ENCODE measurements around the gene KMT2B. TPM values are rescaled to one million over a fixed set of nuclear protein-coding genes. Genes with fewer than 3 reads are reported as not detected.
A peak's percentile ranks its signal among the peaks of the same experiment; 100 is the strongest.
"Not testable (repeated sequence)": the region's sequence is repeated elsewhere in the genome, so short reads cannot be mapped to it uniquely, and the experiment has no call there.

KMT2B gene
- total RNA-seq, 8 experiments from 2014 or later: 6.1 to 28.4 (median 11.0) TPM

DNA sequence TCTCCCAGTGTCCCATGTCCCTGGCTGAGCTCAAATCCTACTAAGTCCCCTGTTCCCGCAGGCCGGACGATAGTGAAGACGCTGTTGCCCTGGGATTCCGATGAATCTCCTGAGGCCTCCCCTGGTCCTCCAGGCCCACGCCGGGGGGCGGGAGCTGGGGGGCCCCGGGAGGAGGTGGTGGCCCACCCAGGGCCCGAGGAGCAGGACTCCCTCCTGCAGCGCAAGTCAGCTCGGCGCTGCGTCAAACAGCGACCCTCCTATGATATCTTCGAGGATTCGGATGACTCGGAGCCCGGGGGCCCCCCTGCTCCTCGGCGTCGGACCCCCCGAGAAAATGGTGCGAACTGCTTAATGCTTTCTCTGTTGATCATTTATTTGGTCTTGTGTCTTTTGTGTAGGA lies 5.9 kb downstream of the KMT2B start:
- H3K27ac ChIP-seq: no peak overlapping the region
- no peak overlapping the region for H3K4me3 ChIP-seq
- ATAC-seq (replicated peaks in 6 of 8): no peak
- 88 to 100% (median 96%) methylated on average over 1 to 18 of the region's 24 CpGs; no CpG with 5 or more reads in 4 of the 10 experiments for WGBS, 10 experiments
- in situ Hi-C loops (cut with MboI; ENCODE audit: low pct_unique_long_range_greater_than_20kb in 2 of 9, low sequenced_read_pairs in 9 of 9, unreplicated experiment in 9 of 9): no loop called here
- H3K4me1 ChIP-seq (replicated peaks in 1 of 2): peaks cover 6 to 8% of the 10 kb centered on the region in 2 donors

DNA sequence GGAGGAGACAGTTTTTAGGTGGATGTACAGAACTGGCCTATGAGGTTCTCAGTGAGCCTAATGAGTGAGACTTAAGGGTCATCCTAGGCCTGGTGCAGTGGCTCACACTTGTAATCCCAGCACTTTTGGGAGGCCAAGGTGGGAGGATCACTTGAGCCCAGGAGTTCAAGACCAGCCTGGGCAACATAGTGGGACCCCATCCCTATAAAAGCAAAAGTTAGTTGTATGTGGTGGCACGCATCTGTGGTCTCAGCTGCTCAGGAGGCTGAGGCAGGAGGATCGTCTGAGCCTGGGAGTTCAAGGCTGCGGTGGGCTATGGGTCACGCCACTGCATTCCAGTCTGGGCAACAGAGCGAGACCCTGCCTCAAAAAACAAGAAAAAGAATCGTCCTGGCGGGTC lies 6.3 kb downstream of the KMT2B start:
- in situ Hi-C loops (cut with MboI; ENCODE audit: low pct_unique_long_range_greater_than_20kb in 2 of 9, low sequenced_read_pairs in 9 of 9, unreplicated experiment in 9 of 9); H3K27ac ChIP-seq; ATAC-seq (replicated peaks in 6 of 8); H3K4me3 ChIP-seq; H3K4me1 ChIP-seq (replicated peaks in 1 of 2): not testable (repeated sequence)
- WGBS, 10 experiments: 89 to 94% methylated on average over 3 to 5 of the region's 7 CpGs; no CpG with 5 or more reads in 8 of the 10 experiments

DNA sequence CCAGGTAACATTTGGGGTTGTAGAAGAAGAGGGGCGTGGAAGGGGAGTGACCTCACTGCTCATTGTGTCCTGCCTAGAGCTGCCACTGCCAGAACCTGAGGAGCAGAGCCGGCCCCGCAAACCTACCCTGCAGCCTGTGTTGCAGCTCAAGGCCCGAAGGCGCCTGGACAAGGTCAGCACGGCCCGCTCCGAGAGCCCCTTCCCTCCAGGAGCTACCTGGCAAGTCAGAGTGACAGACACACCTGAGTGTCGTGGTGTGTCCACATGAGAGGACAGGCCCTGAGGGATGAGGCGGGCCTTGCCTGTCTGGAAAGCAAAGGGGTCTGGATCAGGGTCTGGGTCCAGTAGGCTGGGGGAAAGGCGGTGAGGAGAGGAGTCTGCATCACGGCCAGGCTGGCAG lies 6.8 kb downstream of the KMT2B start:
- Histone ChIP-seq H3K27ac (no peak overlapping the region), H3K4me1 (replicated peaks in 1 of 2) (peaks cover 0 to 1% of the 10 kb centered on the region in 2 donors), H3K4me3 (no peak overlapping the region)
- ATAC-seq (replicated peaks in 6 of 8): no peak
- WGBS, 10 experiments: 80 to 100% (median 93%) methylated on average over 2 to 4 of the region's 12 CpGs; no CpG with 5 or more reads in 7 of the 10 experiments
- in situ Hi-C loops (cut with MboI; ENCODE audit: low pct_unique_long_range_greater_than_20kb in 2 of 9, low sequenced_read_pairs in 9 of 9, unreplicated experiment in 9 of 9): no loop called here

DNA sequence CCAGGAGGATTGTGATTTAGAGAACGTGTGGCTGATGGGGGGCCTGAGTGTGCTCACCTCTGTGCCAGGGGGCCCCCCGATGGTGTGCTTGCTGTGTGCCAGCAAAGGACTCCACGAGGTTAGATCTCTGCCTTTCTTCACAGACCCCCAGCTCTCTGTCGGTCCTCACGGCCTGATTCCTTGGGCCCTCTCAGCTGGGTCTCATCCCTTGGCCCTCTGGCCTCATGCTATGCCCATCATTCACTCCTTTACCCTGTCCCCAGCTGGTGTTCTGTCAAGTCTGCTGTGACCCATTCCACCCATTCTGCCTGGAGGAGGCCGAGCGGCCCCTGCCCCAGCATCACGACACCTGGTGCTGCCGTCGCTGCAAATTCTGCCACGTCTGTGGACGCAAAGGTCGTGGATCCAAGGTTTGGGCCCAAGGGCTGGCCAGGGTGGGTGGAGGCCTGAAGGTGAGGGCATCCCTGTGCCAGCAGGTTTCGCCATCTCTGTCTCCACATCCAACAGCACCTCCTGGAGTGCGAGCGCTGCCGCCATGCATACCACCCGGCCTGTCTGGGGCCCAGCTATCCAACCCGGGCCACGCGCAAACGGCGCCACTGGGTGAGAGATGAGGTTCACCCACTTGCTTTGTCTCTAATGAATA lies 7.5 kb downstream of the KMT2B start:
- H3K27ac ChIP-seq: no peak overlapping the region
- 93 to 100% (median 97%) methylated on average over 1 to 6 of the region's 23 CpGs; no CpG with 5 or more reads in 5 of the 10 experiments for WGBS, 10 experiments
- in situ Hi-C loops (cut with MboI; ENCODE audit: low pct_unique_long_range_greater_than_20kb in 2 of 9, low sequenced_read_pairs in 9 of 9, unreplicated experiment in 9 of 9): no loop called here
- no peak overlapping the region for H3K4me3 ChIP-seq
- H3K4me1 ChIP-seq (replicated peaks in 1 of 2): no peaks in the 10 kb centered on the region
- no peak for ATAC-seq (replicated peaks in 6 of 8)

DNA sequence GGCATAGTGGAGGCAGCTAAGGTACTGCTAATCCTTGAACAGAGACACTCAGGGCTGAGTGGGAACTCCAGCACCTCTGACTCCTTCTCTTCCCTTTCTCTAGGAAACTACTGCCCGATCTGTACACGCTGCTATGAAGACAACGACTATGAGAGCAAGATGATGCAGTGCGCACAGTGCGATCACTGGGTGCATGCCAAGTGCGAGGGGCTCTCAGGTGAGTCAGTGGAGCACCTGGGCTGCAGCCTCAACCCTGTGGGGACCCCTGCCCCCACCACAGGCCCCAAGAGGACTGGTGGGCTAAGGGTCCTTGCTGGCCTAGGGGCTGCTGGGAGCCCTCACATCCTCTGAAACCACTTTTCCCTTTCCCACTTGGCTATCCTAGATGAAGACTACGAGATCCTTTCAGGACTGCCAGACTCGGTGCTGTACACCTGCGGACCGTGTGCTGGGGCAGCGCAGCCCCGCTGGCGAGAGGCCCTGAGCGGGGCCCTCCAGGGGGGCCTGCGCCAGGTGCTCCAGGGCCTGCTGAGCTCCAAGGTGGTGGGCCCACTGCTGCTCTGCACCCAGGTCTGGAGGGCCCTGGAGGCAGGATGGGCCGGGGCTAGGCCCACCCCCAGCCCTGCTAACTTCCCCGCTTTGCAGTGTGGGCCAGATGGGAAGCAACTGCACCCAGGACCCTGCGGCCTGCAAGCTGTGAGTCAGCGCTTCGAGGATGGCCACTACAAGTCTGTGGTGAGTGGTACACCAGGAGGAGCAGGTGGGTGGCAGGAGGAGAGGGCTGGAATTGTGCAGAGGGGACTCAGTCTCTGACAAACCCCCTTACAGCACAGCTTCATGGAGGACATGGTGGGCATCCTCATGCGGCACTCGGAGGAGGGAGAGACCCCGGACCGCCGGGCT lies 9.5 kb downstream of the KMT2B start:
- WGBS, 10 experiments: 82 to 100% (median 93%) methylated on average over 1 to 12 of the region's 25 CpGs; no CpG with 5 or more reads in 5 of the 10 experiments
- Histone ChIP-seq H3K4me1 (replicated peaks in 1 of 2) (no peaks in the 10 kb centered on the region), H3K27ac (no peak overlapping the region), H3K4me3 (no peak overlapping the region)
- in situ Hi-C loops (cut with MboI; ENCODE audit: low pct_unique_long_range_greater_than_20kb in 2 of 9, low sequenced_read_pairs in 9 of 9, unreplicated experiment in 9 of 9): no loop called here
- ATAC-seq (replicated peaks in 6 of 8): peak in 2 of 8 experiments; percentile 9 to 14

DNA sequence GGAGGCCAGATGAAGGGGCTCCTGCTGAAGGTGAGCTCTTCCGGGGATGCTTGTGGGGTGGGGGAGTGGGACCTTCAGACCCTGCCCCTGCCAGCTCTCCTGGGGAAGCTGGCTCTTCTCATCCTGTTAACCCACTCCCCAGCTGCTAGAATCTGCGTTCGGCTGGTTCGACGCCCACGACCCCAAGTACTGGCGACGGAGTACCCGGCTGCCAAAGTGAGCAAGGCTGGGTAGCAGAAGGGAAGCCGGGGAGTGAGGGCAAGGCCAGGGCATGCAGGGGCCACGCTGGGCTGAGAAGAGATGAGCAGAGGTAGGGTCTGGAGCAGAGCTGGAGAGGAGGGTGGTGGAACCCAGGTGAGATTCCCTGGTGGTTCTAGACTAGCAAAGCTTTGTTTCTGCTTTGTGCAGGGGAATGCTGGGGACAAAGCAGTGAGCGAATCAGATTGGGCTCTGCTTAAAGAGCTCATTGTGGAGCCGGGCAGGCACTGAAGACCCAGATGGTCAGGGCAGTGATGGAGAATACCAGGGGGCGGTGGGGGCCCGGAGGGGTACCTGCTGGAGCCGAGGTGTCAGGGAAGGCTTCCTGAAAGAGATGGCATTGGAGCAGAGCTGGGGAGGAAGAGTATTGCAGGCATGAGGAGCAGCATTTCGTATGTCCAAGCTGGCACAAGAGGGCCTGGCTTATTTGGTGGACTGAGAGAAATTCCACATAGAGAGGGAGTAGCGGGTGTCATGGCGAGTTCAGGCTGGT lies 10.3 kb downstream of the KMT2B start:
- H3K27ac ChIP-seq: no peak overlapping the region
- H3K4me3 ChIP-seq: no peak overlapping the region
- ATAC-seq (replicated peaks in 6 of 8): no peak
- in situ Hi-C loops (cut with MboI; ENCODE audit: low pct_unique_long_range_greater_than_20kb in 2 of 9, low sequenced_read_pairs in 9 of 9, unreplicated experiment in 9 of 9): no loop called here
- 80 to 100% (median 97%) methylated on average over 1 to 10 of the region's 19 CpGs; no CpG with 5 or more reads in 6 of the 10 experiments for WGBS, 10 experiments
- no peaks in the 10 kb centered on the region for H3K4me1 ChIP-seq (replicated peaks in 1 of 2)

DNA sequence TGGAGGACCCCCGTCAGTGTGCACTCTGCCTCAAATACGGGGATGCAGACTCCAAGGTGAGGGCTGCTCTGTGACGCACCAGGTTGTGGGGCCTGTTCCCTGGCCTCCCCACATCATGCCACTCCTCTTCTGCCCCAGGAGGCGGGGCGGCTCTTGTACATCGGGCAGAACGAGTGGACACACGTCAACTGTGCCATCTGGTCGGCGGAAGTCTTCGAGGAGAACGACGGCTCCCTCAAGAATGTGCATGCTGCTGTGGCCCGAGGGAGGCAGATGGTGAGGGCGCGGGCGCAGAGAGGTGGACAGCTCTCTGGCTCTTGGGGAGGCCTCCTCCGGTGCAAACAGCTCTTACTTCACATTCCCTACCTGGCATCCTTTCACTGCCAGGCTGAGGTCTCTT lies 11.2 kb downstream of the KMT2B start:
- Histone ChIP-seq H3K4me3 (no peak overlapping the region), H3K27ac (no peak overlapping the region), H3K4me1 (replicated peaks in 1 of 2) (no peaks in the 10 kb centered on the region)
- in situ Hi-C loops (cut with MboI; ENCODE audit: low pct_unique_long_range_greater_than_20kb in 2 of 9, low sequenced_read_pairs in 9 of 9, unreplicated experiment in 9 of 9): no loop called here
- no peak for ATAC-seq (replicated peaks in 6 of 8)
- 80 to 100% (median 95%) methylated on average over 1 to 12 of the region's 18 CpGs; no CpG with 5 or more reads in 4 of the 10 experiments for WGBS, 10 experiments

DNA sequence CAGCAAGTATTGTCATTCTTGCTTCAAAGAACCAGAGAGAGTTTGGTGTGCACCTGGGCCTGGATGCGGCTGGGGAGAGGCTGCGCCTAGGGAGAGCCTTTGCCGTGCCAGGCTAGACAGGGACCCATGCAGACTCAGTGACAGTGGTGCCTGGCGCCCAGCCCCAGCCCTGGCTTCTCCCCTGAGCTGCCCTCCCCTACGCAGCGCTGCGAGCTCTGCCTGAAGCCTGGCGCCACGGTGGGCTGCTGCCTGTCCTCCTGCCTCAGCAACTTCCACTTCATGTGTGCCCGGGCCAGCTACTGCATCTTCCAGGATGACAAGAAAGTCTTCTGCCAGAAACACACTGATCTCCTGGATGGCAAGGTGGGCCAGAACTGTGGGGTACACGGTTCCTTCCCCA lies 12.0 kb downstream of the KMT2B start:
- H3K27ac ChIP-seq: no peak overlapping the region
- no peaks in the 10 kb centered on the region for H3K4me1 ChIP-seq (replicated peaks in 1 of 2)
- H3K4me3 ChIP-seq: no peak overlapping the region
- WGBS, 10 experiments: 40 to 92% methylated on average over 1 to 2 of the region's 11 CpGs; no CpG with 5 or more reads in 8 of the 10 experiments
- no peak for ATAC-seq (replicated peaks in 6 of 8)
- in situ Hi-C loops (cut with MboI; ENCODE audit: low pct_unique_long_range_greater_than_20kb in 2 of 9, low sequenced_read_pairs in 9 of 9, unreplicated experiment in 9 of 9): no loop called here

DNA sequence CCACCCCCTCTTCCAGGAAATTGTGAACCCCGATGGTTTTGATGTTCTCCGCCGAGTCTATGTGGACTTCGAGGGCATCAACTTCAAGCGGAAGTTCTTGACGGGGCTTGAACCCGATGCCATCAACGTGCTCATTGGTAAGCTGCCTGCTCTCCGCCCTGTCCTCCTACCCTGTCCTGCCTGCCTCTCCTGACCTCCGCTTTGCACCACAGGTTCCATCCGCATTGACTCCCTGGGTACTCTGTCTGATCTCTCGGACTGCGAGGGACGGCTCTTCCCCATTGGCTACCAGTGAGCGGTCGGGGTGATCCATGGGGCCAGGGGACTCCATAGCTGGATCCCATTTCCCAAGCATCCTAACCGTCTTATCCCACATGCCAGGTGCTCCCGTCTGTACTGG lies 12.5 kb downstream of the KMT2B start:
- WGBS, 10 experiments: 80 to 100% (median 93%) methylated on average over 1 to 12 of the region's 18 CpGs; no CpG with 5 or more reads in 3 of the 10 experiments
- Histone ChIP-seq H3K27ac (no peak overlapping the region), H3K4me1 (replicated peaks in 1 of 2) (no peaks in the 10 kb centered on the region), H3K4me3 (no peak overlapping the region)
- in situ Hi-C loops (cut with MboI; ENCODE audit: low pct_unique_long_range_greater_than_20kb in 2 of 9, low sequenced_read_pairs in 9 of 9, unreplicated experiment in 9 of 9): no loop called here
- no peak for ATAC-seq (replicated peaks in 6 of 8)

DNA sequence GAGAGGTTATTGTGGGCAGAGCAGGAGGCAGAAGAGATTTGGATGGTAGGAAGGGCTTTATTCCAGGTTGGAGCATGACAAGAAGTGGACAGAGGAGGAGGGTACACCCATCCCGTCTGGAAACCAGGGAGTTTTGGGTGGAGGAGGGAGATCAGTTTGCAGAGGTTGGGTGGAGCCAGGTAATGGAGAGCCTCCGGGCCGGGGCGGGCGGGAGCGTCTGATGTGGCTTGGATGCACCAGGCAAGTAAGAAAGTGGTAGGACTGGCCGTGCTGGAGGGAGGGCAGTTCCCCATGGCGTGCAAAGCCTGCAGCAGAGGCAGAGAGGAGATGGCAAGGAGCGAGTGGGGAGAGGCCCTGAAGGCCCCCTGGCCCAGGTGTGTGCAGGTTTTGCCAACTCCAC lies 13.6 kb downstream of the KMT2B start:
- H3K4me3 ChIP-seq: no peak overlapping the region
- H3K4me1 ChIP-seq (replicated peaks in 1 of 2): no peaks in the 10 kb centered on the region
- peak in 3 of 8 experiments; percentile 7 to 29 (median 28) for ATAC-seq (replicated peaks in 6 of 8)
- 20% methylated on average over 1 of the region's 9 CpGs; no CpG with 5 or more reads in 9 of the 10 experiments for WGBS, 10 experiments
- in situ Hi-C loops (cut with MboI; ENCODE audit: low pct_unique_long_range_greater_than_20kb in 2 of 9, low sequenced_read_pairs in 9 of 9, unreplicated experiment in 9 of 9): no loop called here
- H3K27ac ChIP-seq: no peak overlapping the region

DNA sequence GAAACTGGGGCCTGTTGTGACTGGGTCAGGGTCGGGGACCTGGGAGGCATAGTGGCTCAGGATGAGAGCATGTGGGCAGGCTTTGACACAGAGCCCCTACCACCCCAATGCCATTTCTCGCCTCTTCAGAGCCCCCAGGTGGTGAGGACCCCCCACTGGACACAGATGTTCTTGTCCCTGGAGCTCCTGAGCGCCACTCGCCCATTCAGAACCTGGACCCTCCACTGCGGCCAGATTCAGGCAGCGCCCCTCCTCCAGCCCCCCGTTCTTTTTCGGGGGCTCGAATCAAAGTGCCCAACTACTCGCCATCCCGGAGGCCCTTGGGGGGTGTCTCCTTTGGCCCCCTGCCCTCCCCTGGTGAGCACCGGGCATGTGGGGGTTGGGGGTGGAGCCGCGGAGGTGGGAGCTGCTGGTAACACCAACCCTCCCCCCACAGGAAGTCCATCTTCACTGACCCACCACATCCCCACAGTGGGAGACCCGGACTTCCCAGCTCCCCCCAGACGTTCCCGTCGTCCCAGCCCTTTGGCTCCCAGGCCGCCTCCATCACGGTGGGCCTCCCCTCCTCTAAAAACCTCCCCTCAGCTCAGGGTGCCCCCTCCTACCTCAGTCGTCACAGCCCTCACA lies 14.1 kb downstream of the KMT2B start:
- Histone ChIP-seq H3K4me1 (replicated peaks in 1 of 2) (no peaks in the 10 kb centered on the region), H3K4me3 (no peak overlapping the region), H3K27ac (no peak overlapping the region)
- in situ Hi-C loops (cut with MboI; ENCODE audit: low pct_unique_long_range_greater_than_20kb in 2 of 9, low sequenced_read_pairs in 9 of 9, unreplicated experiment in 9 of 9): no loop called here
- WGBS, 10 experiments: 80% methylated on average over 1 of the region's 21 CpGs; no CpG with 5 or more reads in 9 of the 10 experiments
- peak in 4 of 8 experiments; percentile 1 to 9 (median 6) for ATAC-seq (replicated peaks in 6 of 8)

DNA sequence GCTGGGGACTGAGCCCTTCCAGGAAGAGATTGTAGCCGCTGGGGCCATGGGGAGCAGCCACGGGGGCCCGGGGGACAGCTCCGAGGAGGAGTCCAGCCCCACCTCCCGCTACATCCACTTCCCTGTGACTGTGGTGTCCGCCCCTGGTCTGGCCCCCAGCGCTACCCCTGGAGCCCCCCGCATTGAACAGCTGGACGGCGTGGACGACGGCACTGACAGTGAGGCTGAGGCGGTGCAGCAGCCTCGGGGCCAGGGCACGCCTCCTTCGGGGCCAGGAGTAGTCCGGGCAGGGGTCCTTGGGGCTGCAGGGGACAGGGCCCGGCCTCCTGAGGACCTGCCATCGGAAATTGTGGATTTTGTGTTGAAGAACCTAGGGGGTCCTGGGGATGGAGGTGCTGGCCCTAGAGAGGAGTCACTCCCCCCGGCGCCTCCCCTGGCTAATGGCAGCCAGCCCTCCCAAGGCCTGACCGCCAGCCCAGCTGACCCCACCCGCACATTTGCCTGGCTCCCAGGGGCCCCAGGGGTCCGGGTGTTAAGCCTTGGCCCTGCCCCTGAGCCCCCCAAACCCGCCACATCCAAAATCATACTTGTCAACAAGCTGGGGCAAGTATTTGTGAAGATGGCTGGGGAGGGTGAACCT lies 14.9 kb downstream of the KMT2B start:
- in situ Hi-C loops (cut with MboI; ENCODE audit: low pct_unique_long_range_greater_than_20kb in 2 of 9, low sequenced_read_pairs in 9 of 9, unreplicated experiment in 9 of 9): no loop called here
- Histone ChIP-seq H3K4me3 (no peak overlapping the region), H3K4me1 (replicated peaks in 1 of 2) (no peaks in the 10 kb centered on the region), H3K27ac (no peak overlapping the region)
- no CpG with 5 or more reads among the region's 25 CpGs for WGBS, 10 experiments
- peak in 4 of 8 experiments; percentile 1 to 12 (median 10) for ATAC-seq (replicated peaks in 6 of 8)
